GM12872 (cell line): ENCODE data around the gene ZBTB32.

ENCODE experiments used
- CTCF ChIP-seq: IDR thresholded peaks from 3 replicates; pipeline ENCODE4 v1.5.1; 2011; ENCODE audit warnings: low read depth, mild to moderate bottlenecking, low read length, moderate library complexity; ENCODE audit not compliant: insufficient read depth

The ZBTB32 gene

GRCh38 chr19:35718345-35719041, 14.1 kb downstream of the ZBTB32 start:
- TF ChIP-seq CTCF: no peak

- TF ChIP-seq CTCF: no peak
These were observed 15.2 kb downstream of the ZBTB32 start for GRCh38 chr19:35719402-35720162.

- no peak for TF ChIP-seq CTCF
These were observed 15.8 kb downstream of the ZBTB32 start for GRCh38 chr19:35720163-35720524.

- TF ChIP-seq CTCF: no peak
These were observed 16.3 kb downstream of the ZBTB32 start for GRCh38 chr19:35720648-35721047.

GRCh38 chr19:35721374-35721773, 17.0 kb downstream of the ZBTB32 start:
- no peak for TF ChIP-seq CTCF

- no peak for TF ChIP-seq CTCF
These were observed 18.1 kb downstream of the ZBTB32 start for GRCh38 chr19:35722461-35722860.

GRCh38 chr19:35722897-35723296, 18.5 kb downstream of the ZBTB32 start:
- TF ChIP-seq CTCF: no peak
